ENCODE data around the gene TBC1D2B.

DNA sequence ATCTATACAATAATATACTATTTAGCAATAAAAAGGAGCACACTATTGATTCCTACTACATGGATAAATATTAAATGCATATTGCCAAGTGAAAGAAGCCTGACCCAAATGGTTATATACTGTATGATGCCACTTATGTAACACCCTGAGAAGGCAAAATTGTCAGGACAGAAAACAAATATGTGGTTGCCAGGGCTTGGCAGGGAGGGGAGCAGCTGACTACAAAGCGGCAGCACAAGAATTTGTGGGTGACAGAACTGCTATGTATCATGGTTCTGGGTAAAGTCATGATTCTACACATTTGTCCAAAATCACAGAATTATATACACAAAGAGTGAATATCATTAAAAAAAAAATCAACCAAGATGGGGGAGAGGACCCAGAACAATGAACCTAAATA is 22.5 kb downstream of the TBC1D2B start:
- TF ChIP-seq, protein P1, sequence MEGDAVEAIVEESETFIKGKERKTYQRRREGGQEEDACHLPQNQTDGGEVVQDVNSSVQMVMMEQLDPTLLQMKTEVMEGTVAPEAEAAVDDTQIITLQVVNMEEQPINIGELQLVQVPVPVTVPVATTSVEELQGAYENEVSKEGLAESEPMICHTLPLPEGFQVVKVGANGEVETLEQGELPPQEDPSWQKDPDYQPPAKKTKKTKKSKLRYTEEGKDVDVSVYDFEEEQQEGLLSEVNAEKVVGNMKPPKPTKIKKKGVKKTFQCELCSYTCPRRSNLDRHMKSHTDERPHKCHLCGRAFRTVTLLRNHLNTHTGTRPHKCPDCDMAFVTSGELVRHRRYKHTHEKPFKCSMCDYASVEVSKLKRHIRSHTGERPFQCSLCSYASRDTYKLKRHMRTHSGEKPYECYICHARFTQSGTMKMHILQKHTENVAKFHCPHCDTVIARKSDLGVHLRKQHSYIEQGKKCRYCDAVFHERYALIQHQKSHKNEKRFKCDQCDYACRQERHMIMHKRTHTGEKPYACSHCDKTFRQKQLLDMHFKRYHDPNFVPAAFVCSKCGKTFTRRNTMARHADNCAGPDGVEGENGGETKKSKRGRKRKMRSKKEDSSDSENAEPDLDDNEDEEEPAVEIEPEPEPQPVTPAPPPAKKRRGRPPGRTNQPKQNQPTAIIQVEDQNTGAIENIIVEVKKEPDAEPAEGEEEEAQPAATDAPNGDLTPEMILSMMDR (IDR thresholded peaks at IDR 0.05): no peak
- no peak for TF ChIP-seq POLR2A (IDR thresholded peaks at IDR 0.05)
- no peak for TF ChIP-seq POLR2AphosphoS5 (IDR thresholded peaks at IDR 0.05)
- no peak for TF ChIP-seq EP300 (IDR thresholded peaks at IDR 0.05)

All from stomach (tissue), 4 donors.